K562 (cell line): ENCODE data around the gene SLC25A51. TPM values are rescaled to one million over a fixed set of nuclear protein-coding genes. Genes with fewer than 3 reads are reported as not detected.

ENCODE experiments used
- CHD2 ChIP-seq: IDR thresholded peaks from 2 replicates; pipeline ENCODE4 v1.6.1; 2011; ENCODE audit warnings: low read depth, low read length
- ERF ChIP-seq: fragments of 450-650 bp; formaldehyde crosslinking; IDR thresholded peaks from 2 replicates; pipeline ENCODE4 v1.4.0; 2020; ENCODE audit warnings: mild to moderate bottlenecking, mixed read lengths
- FOXJ2 ChIP-seq: fragments of 200-800 bp; sonication (Bioruptor generic); IDR thresholded peaks from 2 replicates; pipeline ENCODE4 v1.6.1; 2016; ENCODE audit warnings: missing genetic modification characterization, missing compliant biosample characterization
- NCOA6 ChIP-seq: fragments of 450-650 bp; IDR thresholded peaks from 2 replicates; pipeline ENCODE4 v1.6.1; 2017; ENCODE audit warnings: mild to moderate bottlenecking
- PTRF ChIP-seq: fragments of 450-650 bp; IDR thresholded peaks from 2 replicates; pipeline ENCODE4 v1.6.1; 2016; ENCODE audit warnings: mild to moderate bottlenecking, missing genetic modification characterization, missing compliant biosample characterization
- SMARCA4 ChIP-seq: fragments of 450-650 bp; IDR thresholded peaks from 2 replicates; pipeline ENCODE4 v1.6.1; 2016
- TEAD4 ChIP-seq, 2 experiments: sonication (generic) in 1 of 2; formaldehyde crosslinking in 1 of 2; IDR thresholded peaks; 2 replicates each; pipeline versions ENCODE4 v1.6.1 to v1.8.0; 2012 to 2022; ENCODE audit warnings: borderline replicate concordance in 1 of 2, inconsistent platforms in 1 of 2, low read length in 1 of 2, mild to moderate bottlenecking in 1 of 2, missing genetic modification reagents in 1 of 2
- ZNF121 ChIP-seq: sonication (generic); formaldehyde crosslinking; conservative IDR thresholded peaks from 2 replicates; pipeline ENCODE4 v1.8.0; 2022; ENCODE audit warnings: missing genetic modification reagents
- ZNF740 ChIP-seq, 3 experiments: fragments of 200-800 bp in 1 of 3; sonication (Bioruptor generic) in 1 of 3; sonication (generic) in 1 of 3; formaldehyde crosslinking in 1 of 3; IDR thresholded peaks; 2 replicates each; pipeline versions ENCODE4 v1.6.1 to v1.8.0; 2016 to 2022; ENCODE audit warnings: mild to moderate bottlenecking in 2 of 3, missing compliant biosample characterization in 2 of 3, missing genetic modification characterization in 2 of 3, missing genetic modification reagents in 1 of 3
- polyA plus RNA-seq, 8 experiments: library from polyadenylated mRNA; depleted of rRNA in 4 of 8; stranded (reverse) in 5 of 8; unstranded in 3 of 8; fragments of >200 nt; fragmentation: Nextera tagmentation in 2 of 8; fragmentation: Illumina TruSeq in 1 of 8; extraction: Ambion mirVana in 2 of 8; extraction: Trizol in 1 of 8; gene quantifications; 2 replicates each; pipeline versions ENCODE4 v1.2.1 to v1.2.3, GENCODE V29; 2011 to 2014; ENCODE audit warnings: inconsistent platforms in 1 of 8, missing spikeins in 1 of 8
- total RNA-seq, 7 experiments: library from RNA; depleted of rRNA in 6 of 7; stranded (reverse); fragments of >200 nt in 6 of 7; fragmentation: Illumina TruSeq in 2 of 7; extraction: Trizol in 2 of 7; gene quantifications; 2 replicates each; pipeline versions ENCODE4 v1.2.1 to v1.2.3, GENCODE V29; 2011 to 2021; ENCODE audit warnings: low replicate concordance in 1 of 7
- TF ChIP-seq, protein P1 (sequence below): fragments of 450-650 bp; formaldehyde crosslinking; conservative IDR thresholded peaks from 2 replicates; pipeline ENCODE4 v1.4.0; 2022; ENCODE audit warnings: mild to moderate bottlenecking, missing genetic modification characterization
- TF ChIP-seq, protein P2 (sequence below): fragments of 450-650 bp; formaldehyde crosslinking; IDR thresholded peaks from 2 replicates; pipeline ENCODE4 v1.4.0; 2020; ENCODE audit warnings: mild to moderate bottlenecking, moderate library complexity

SLC25A51 gene
- total and polyA plus RNA-seq, 9 of the 15 experiments (the other 6 are each of a cell fraction or from before 2014, with no cell fraction given) = 9.1 to 40.7 (median 24.5) TPM

DNA sequence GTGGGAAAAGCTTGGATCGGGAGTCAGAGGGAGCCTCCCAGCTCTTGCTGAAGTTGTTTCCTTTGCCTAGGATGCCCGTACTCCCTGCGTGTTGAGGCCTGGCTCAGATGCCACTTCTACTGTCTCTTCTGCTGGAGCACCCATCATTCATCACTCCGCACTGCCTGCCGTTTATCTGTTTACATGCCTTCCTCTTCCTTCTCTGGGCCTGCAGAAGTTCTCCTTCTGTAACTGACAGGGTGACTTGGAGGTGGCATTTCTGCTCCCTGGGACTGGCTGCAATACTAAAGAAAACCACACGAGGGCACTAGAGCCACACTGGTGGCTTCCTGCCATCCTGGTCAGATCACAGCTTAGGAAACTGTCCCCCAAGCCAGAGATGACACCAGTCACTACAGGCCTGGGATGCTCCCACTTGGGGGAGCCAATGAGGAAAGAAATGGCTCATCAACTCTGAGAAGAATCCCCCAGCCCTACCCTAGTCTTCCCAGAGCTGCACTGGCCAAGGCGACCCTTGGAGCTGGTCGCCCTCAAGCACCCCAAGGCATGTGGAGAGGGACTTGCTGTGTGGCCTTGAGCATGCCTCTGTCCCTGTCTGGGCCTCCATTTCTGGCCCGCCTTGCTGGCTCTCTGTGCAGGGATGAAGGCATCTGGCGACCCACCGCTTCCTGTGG, 9.7 kb upstream of the SLC25A51 start (continued):
- TF ChIP-seq ZNF740 (CRISPR knock-in tag; IDR thresholded peaks at IDR 0.05) = no peak
- no peak for TF ChIP-seq ZNF740 (tag; IDR thresholded peaks at IDR 0.05)
- TF ChIP-seq FOXJ2 (tag) = no peak
- TF ChIP-seq PTRF = no peak
- no peak for TF ChIP-seq CHD2
- no peak for TF ChIP-seq ZNF121 (CRISPR knock-in tag)
- TF ChIP-seq NCOA6 = no peak
- TF ChIP-seq, protein P1, sequence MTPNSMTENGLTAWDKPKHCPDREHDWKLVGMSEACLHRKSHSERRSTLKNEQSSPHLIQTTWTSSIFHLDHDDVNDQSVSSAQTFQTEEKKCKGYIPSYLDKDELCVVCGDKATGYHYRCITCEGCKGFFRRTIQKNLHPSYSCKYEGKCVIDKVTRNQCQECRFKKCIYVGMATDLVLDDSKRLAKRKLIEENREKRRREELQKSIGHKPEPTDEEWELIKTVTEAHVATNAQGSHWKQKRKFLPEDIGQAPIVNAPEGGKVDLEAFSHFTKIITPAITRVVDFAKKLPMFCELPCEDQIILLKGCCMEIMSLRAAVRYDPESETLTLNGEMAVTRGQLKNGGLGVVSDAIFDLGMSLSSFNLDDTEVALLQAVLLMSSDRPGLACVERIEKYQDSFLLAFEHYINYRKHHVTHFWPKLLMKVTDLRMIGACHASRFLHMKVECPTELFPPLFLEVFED (CRISPR knock-in tag) = peak; percentile 33; the same call in 1 of the 2 replicates
- no peak for TF ChIP-seq SMARCA4
- TF ChIP-seq ERF (CRISPR knock-in tag) = no peak
- TF ChIP-seq, protein P2, sequence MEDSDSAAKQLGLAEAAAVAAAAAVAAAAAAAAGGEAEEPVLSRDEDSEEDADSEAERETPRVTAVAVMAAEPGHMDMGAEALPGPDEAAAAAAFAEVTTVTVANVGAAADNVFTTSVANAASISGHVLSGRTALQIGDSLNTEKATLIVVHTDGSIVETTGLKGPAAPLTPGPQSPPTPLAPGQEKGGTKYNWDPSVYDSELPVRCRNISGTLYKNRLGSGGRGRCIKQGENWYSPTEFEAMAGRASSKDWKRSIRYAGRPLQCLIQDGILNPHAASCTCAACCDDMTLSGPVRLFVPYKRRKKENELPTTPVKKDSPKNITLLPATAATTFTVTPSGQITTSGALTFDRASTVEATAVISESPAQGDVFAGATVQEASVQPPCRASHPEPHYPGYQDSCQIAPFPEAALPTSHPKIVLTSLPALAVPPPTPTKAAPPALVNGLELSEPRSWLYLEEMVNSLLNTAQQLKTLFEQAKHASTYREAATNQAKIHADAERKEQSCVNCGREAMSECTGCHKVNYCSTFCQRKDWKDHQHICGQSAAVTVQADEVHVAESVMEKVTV (CRISPR knock-in tag) = peak; percentile 100
- peak; percentile 43 for TF ChIP-seq TEAD4 (IDR thresholded peaks at IDR 0.05; ENCODE audit: low read length)
- TF ChIP-seq TEAD4 (CRISPR knock-in tag; IDR thresholded peaks at IDR 0.05; ENCODE audit: borderline replicate concordance) = no peak
